ENCODE measurements around the gene TRIO.
"Not testable (repeated sequence)": the region's sequence is repeated elsewhere in the genome, so short reads cannot be mapped to it uniquely, and the experiment has no call there.

TRIO gene

DNA sequence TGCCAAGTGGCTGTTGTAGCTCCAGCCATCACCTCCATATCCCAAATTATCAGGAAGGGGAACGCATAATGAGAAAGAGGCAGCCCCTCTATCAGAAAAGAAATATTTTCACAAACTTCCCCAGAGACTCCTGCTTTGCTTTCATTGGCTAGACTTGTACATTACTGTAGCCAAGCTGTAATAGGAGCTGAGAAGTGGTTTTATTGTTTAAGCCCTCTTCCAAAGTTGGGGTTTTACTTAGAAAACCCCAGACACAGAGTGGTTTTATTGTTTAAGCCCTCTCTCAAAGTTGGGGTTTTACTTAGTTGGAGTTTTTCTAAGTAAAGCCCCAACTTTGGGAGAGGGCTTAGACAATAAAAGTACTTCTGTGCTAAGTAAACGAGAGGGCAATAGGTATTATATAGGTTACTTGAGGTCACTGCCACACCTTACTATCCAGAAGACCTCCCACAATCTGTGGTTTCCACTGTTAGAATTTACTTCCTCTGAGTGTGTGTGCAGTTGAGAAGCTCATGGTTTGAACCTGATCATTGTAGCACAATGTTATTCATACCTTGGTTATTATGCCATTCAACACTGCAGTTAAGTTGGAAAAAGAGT lies 222.8 kb downstream of the TRIO start:
- DNase-seq: peak; percentile 32

DNA sequence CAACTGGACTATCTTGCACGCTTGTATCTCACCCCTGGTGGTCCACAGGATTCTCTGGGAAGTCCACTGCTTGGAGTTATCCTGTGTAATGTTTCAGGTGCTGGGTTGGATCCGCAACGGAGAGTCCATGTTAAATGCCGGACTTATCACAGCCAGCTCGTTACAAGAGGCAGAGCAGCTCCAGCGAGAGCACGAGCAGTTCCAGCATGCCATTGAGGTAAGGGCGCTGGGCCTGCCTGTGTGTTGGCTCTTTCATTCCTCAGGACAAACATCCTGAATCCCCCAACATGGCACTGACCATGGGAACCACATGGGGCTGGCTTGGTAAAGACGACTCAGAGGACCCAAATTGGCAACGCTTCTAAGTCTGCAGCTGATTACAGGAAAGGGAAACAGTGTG lies 223.6 kb downstream of the TRIO start:
- no peak for DNase-seq

DNA sequence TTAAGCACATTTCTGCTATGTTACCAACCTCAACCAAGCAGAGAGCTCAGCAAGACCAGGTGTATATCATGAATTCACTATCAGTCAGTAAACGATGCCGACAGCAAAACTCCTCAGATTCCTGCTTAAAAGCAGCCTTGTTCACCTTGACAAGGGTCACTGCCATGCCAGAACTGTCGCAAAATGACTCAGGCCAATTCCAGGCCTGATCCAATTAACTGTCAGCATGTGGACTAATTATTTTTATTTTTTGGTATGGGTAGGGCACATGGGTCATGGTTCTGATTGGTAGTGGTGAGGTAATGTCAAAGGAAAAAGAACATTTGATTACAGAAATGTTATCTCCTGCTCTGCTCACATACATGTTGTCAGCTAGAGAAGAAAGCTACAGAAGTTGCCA lies 224.2 kb downstream of the TRIO start:
- no peak for DNase-seq

GRCh38 chr5:14369780-14370179 lies 226.6 kb downstream of the TRIO start:
- DNase-seq: no peak

DNA sequence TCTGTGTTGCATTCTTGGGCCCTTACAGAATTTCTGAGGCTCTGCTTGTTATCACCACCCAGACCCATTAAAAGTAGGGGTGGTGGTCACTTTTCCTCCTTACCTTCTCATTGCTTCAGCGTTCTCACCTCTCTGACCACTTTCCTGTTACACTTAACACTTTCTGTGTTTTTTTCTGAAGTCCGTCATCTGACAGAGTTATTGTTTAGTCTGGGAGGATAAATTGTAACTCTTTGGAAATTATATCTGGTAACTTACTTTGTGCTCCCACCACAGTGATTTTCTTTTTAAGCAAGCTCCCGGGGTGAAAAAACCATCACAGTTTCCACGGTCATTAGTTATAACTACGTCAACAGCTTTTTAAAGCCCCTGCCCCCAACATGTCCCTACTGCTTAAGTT lies 227.2 kb downstream of the TRIO start:
- no peak for DNase-seq

GRCh38 chr5:14373685-14374084 lies 230.5 kb downstream of the TRIO start:
- no peak for DNase-seq

DNA sequence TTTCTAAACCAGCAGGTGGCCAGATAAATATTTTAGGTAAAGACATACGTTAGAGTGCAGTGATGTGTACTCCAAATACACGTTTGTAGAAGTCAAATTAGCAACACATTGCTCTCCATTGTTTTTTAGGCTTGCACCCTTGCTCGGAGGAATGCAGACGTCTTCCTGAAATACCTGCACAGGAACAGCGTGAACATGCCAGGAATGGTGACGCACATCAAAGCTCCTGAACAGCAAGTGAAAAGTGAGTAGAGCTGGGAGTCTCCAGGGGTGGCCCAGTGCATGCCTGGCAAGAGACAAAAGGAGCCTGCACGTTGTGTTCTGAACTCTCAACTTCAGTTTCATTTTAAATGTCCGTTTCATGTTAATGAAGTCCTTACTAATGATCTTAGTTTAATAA lies 231.0 kb downstream of the TRIO start:
- no peak for DNase-seq

- DNase-seq: no peak
These were observed 233.6 kb downstream of the TRIO start for GRCh38 chr5:14376789-14377188.

DNA sequence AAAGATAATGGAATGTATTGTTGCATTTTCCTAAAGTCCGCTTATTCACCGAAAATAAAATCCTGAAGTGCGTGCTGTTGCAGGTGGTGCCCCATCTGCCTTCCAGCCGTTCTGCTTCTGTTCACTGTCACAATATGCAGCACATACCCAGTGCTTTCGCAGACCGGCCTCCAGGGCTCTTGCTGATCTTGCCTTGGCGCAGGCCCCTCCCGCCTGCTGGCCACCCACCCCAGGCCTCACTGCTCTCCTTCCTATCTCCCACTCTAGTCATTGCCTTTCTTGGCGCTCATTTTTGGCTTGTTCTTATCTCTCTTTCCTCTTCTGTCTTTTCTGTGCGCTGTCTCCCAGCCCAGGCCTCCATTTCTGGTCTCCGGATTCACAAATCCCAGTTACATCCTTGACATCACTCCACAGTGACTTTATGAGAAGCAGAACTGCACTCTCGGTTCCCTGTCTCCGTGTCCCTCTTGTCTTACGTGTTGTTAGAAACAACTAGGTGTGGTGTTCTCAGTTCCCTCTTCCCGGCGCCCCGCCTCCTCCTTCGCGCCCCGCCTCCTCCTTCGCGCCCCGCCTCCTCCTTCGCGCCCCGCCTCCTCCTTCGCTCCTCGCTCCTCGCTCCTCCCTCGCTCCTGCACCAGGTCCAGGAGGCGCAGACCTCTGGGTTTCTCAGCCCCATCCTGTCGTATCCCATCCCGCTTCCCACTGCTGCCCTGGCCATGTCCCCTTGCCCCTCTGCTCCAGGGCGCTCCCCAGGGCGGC lies 236.8 kb downstream of the TRIO start:
- DNase-seq: peak; percentile 42

DNA sequence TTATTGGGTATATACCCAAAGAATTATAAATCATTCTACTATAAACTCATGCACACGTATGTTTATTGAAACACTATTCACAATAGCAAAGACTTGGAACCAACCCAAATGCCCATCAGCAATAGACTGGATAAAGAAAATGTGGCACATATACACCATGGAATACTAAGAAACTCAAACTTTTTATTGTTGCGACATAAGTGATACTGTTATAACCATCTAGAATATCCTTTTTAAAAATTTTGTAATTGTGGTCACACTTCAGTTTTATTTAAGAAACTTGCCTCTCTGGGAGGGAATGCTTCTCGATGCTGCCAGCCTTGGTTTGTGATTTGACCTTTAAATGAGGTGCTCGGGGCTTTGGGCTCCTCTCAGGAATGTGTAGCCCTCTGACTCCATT lies 237.6 kb downstream of the TRIO start:
- no peak for DNase-seq

DNA sequence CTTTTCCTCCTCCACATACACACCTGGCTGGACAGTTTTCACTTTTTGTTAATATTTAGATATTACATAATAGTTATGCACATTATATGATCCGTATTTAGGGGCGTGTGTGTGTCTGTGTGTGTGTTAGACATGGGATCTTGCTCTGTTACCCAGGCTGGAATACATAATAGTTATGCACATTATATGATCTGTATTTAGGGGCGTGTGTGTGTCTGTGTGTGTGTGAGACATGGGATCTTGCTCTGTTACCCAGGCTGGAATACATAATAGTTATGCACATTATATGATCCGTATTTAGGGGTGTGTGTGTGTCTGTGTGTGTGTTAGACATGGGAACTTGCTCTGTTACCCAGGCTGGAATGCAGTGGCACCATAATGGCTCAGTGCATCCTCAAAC lies 239.5 kb downstream of the TRIO start:
- no peak for DNase-seq

- no peak for DNase-seq
These were observed 240.8 kb downstream of the TRIO start for GRCh38 chr5:14383923-14384322.

DNA sequence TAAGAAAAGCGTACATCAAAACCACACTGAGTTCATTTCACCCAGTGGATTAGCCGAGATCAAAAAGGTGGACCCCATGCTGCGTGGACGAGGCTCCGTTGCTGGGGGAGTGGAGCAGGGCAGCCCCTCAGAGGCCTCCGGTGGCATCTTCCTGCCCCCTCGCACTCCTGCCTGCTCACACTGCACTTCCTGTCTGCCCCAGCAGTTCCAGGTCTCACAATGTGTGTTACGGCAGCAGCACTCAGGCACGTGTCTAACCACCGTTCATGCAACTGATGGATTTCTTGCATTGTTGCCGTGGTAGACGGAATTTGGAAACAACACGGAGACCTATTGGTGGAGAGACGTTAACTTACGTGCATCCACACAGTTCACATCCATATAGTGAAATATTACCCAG lies 241.9 kb downstream of the TRIO start:
- DNase-seq: no peak

DNA sequence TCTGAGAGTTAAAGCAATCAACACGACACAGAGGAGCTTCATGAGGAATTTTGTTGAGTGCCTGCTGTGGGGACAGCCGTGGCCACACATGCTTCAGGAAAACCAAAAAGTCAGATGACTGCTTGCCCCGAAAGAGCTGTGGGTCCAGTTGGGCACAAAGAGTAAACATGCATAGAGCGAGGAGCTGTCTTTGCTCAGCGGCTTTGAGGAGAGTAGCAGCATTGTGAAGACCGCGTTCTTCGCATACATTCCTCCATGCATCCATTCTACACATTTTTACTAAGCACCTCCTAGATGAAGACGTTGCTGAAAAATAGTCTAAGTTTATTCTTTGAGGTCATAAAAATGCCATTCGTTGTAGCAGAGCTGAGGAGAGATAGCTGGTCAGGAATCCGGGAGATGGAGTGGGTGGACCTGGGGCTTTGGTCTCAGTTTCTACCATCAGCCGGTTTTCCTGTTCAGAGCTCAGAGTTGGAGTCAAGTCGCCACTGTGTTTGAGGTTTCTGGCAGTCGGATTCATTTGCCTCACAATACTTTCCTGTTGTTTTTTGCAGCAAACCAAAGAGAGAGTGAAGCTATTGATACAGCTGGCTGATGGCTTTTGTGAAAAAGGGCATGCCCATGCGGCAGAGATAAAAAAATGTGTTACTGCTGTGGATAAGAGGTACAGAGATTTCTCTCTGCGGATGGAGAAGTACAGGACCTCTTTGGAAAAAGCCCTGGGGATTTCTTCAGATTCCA lies 243.9 kb downstream of the TRIO start:
- no peak for DNase-seq

GRCh38 chr5:14388741-14389140 lies 245.6 kb downstream of the TRIO start:
- no peak for DNase-seq

GRCh38 chr5:14392552-14392951 lies 249.4 kb downstream of the TRIO start:
- DNase-seq: not testable (repeated sequence)

DNA sequence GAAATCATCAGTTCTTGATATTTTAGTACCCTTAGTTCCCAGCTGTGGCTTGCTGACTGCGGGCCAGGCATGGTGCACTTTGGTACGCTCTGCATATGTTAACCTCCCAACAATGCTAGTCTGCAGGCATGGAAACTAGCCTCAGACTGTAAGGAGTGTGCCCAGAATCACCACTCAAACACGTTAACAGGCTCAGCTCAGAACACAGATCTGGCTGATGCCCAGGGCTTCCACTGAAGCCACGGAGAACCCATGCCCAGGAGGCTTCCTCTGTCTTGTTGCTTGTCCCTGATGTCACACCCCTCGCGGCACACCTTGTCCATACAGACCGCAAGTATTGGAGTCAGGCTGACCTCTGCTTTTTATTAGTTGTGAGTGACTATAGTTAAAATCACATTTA lies 251.2 kb downstream of the TRIO start:
- no peak for DNase-seq

DNA sequence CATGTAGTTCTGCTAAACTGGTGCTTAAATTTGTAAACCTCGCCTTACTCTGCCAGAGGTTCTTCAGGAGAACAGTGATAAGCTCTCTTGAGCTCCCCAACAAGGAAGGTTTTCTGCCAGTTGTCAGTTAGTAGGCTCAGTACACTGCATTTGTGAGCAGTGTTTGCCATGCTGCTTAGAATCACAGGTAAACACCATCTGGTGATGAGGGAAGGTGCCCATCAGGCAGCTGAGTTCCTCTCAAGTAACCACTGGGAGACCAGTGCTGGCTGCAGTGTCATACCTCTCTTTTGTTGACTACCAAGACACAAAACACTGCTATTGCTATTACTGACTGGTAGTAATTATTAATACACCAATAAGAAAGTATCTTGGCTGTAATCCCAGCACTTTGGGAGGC lies 252.3 kb downstream of the TRIO start:
- no peak for DNase-seq

GRCh38 chr5:14396066-14396465 lies 252.9 kb downstream of the TRIO start:
- DNase-seq: no peak

- DNase-seq: no peak
These were observed 253.6 kb downstream of the TRIO start for GRCh38 chr5:14396737-14397136.

GRCh38 chr5:14397717-14398116 lies 254.6 kb downstream of the TRIO start:
- DNase-seq: no peak

GRCh38 chr5:14399054-14399692 lies 256.0 kb downstream of the TRIO start:
- peak; percentile 37 for DNase-seq

GRCh38 chr5:14400085-14400484 lies 256.9 kb downstream of the TRIO start:
- no peak for DNase-seq

GRCh38 chr5:14400611-14401010 lies 257.5 kb downstream of the TRIO start:
- no peak for DNase-seq

Measured in MV-4-11 (cell line).